Endothelial cell of umbilical vein (primary cell): Measurements from ENCODE around the gene CCDC194. TPM values are rescaled to one million over a fixed set of nuclear protein-coding genes. Genes with fewer than 3 reads are reported as not detected.

Source experiments
- BruUV-seq: library from RNA; stranded (reverse); fragments of 400-500 nt; replicated peaks from 2 replicates; lab custom pipeline; 2021; lab: Mats Ljungman, UMichigan
- CTCF ChIA-PET: fragments of 300-600, 350-600 bp; sonication (Branson Sonifier 250); formaldehyde crosslinking; loops from one replicate; lab custom pipeline; 2021; ENCODE audit warnings: antibody characterized with exemption, inconsistent platforms; lab: Charles Lee
- POLR2A ChIA-PET: fragments of 300-600, 350-600 bp; sonication (Branson Sonifier 250); formaldehyde crosslinking; loops from one replicate; lab custom pipeline; 2021; ENCODE audit warnings: antibody characterized with exemption, inconsistent platforms; lab: Charles Lee
- DNase-seq: peaks from one replicate; pipeline ENCODE4 v3.0.0-alpha.2; 2011; ENCODE audit warnings: low read depth, low spot score
- FAIRE-seq: peaks from 2 replicates; lab custom pipeline; 2011; peaks lifted over from hg19 to GRCh38; lab: Jason Lieb, UNC
- H2AFZ ChIP-seq: 2 replicates; pipeline ENCODE4 v1.6.0; 2012; ENCODE audit warnings: low read depth, low read length, control low read depth, inconsistent platforms
- H3K27ac ChIP-seq: 2 replicates; pipeline ENCODE4 v1.5.1; 2011; ENCODE audit warnings: low read depth, mild to moderate bottlenecking, control low read depth, low read length, moderate library complexity; ENCODE audit not compliant: insufficient read depth
- H3K27me3 ChIP-seq, 2 experiments: 2 replicates each; pipeline versions ENCODE4 v1.6.0 to v1.6.1; 2011; ENCODE audit warnings: low read length in 2 of 2, mixed read lengths in 1 of 2; ENCODE audit not compliant: control insufficient read depth in 2 of 2, insufficient read depth in 2 of 2
- H3K36me3 ChIP-seq, 2 experiments: 2 replicates in 1 of 2; 3 replicates in 1 of 2; pipeline ENCODE4 v1.5.1; 2011; ENCODE audit warnings: low read length in 2 of 2, mild to moderate bottlenecking in 1 of 2, moderate library complexity in 1 of 2; ENCODE audit not compliant: control insufficient read depth in 2 of 2, insufficient read depth in 2 of 2; ENCODE audit errors: extremely low read depth in 1 of 2
- H3K4me1 ChIP-seq: 3 replicates; pipeline ENCODE4 v1.5.1; 2011; ENCODE audit warnings: mild to moderate bottlenecking, low read length; ENCODE audit not compliant: control insufficient read depth, insufficient read depth; ENCODE audit errors: extremely low read depth
- H3K4me2 ChIP-seq: 2 replicates; pipeline ENCODE4 v1.6.1; 2011; ENCODE audit warnings: low read length, control low read depth, mixed read lengths; ENCODE audit not compliant: insufficient read depth
- H3K4me3 ChIP-seq, 3 experiments: fragments of 200-600 bp in 1 of 3; sonication (generic), shearing (Covaris generic) in 1 of 3; replicated peaks in 1 of 3; 2 replicates each; pipeline ENCODE4 v1.5.1; 2011 to 2016; ENCODE audit warnings: control low read depth in 3 of 3, low read length in 3 of 3, mild to moderate bottlenecking in 2 of 3, inconsistent platforms in 1 of 3, low read depth in 1 of 3, moderate library complexity in 1 of 3; ENCODE audit not compliant: insufficient read depth in 1 of 3
- H3K79me2 ChIP-seq: 2 replicates; pipeline ENCODE4 v1.6.0; 2012; ENCODE audit warnings: low read length, inconsistent platforms; ENCODE audit not compliant: control insufficient read depth, insufficient read depth
- H3K9ac ChIP-seq: replicated peaks from 2 replicates; pipeline ENCODE3; 2011; ENCODE audit warnings: low read length, control low read depth; ENCODE audit not compliant: insufficient read depth; ENCODE audit errors: extremely low read depth
- H3K9me1 ChIP-seq: replicated peaks from 3 replicates; pipeline ENCODE4 v1.6.0; 2011; ENCODE audit warnings: mild to moderate bottlenecking, low read length; ENCODE audit not compliant: control insufficient read depth, insufficient read depth; ENCODE audit errors: extremely low read depth
- H3K9me3 ChIP-seq: replicated peaks from 2 replicates; pipeline ENCODE4 v1.5.1; 2012; ENCODE audit warnings: low read length, inconsistent platforms; ENCODE audit not compliant: control insufficient read depth, insufficient read depth
- H4K20me1 ChIP-seq: replicated peaks from 2 replicates; pipeline ENCODE3; 2011; ENCODE audit warnings: mild to moderate bottlenecking, low read length; ENCODE audit not compliant: control insufficient read depth, insufficient read depth; ENCODE audit errors: extremely low read depth
- CTCF ChIP-seq, 2 donors: IDR thresholded peaks; 1 replicate in 1 of 2; 2 replicates in 1 of 2; pipeline ENCODE4 v1.5.1; 2011; ENCODE audit warnings: low read length in 2 of 2, mild to moderate bottlenecking in 2 of 2, moderate library complexity in 2 of 2, control low read depth in 1 of 2, inconsistent platforms in 1 of 2, low read depth in 1 of 2; ENCODE audit not compliant: insufficient read depth in 1 of 2; ENCODE audit errors: extremely low read depth in 1 of 2
- EZH2 ChIP-seq: IDR thresholded peaks from 2 replicates; pipeline ENCODE4 v1.6.1; 2012; ENCODE audit warnings: borderline replicate concordance, low read depth, mild to moderate bottlenecking, moderate library complexity, low read length, inconsistent platforms; ENCODE audit not compliant: severe bottlenecking
- FOS ChIP-seq: IDR thresholded peaks from 2 replicates; pipeline ENCODE4 v1.6.1; 2011; ENCODE audit warnings: mild to moderate bottlenecking, low read length, moderate library complexity, borderline replicate concordance; ENCODE audit not compliant: insufficient read depth
- GATA2 ChIP-seq: IDR thresholded peaks from 2 replicates; pipeline ENCODE4 v1.7.0; 2011; ENCODE audit warnings: low read depth, mild to moderate bottlenecking, moderate library complexity, mixed read lengths, low read length; ENCODE audit not compliant: insufficient read length, insufficient read depth
- JUN ChIP-seq: IDR thresholded peaks from 2 replicates; pipeline ENCODE4 v1.6.1; 2011; ENCODE audit warnings: borderline replicate concordance, low read depth; ENCODE audit not compliant: insufficient read length, insufficient read depth
- MAX ChIP-seq: IDR thresholded peaks from 2 replicates; pipeline ENCODE4 v1.6.1; 2011; ENCODE audit not compliant: insufficient read depth, insufficient read length
- MYC ChIP-seq: IDR thresholded peaks from one replicate; pipeline ENCODE4 v1.6.1; 2011; ENCODE audit warnings: mild to moderate bottlenecking, low read depth, low read length
- POLR2A ChIP-seq: IDR thresholded peaks from 2 replicates; pipeline ENCODE4 v1.6.1; 2012; ENCODE audit warnings: low read depth, mild to moderate bottlenecking, control low read depth, low read length
- POLR2AphosphoS5 ChIP-seq: IDR thresholded peaks from 2 replicates; pipeline ENCODE4 v1.6.1; 2012; ENCODE audit warnings: low read depth, mild to moderate bottlenecking, control low read depth, low read length, moderate library complexity; ENCODE audit not compliant: insufficient read depth
- dilution Hi-C: fragments of 300-500 bp; cut with MboI; formaldehyde crosslinking; loops from one replicate; pipeline ENCODE4 v1.15.0; 2019; ENCODE audit warnings: low sequenced_read_pairs; ENCODE audit not compliant: extremely low pct_ligation_motif_present
- intact Hi-C: fragments of 100-400 bp; cut with micrococcal nuclease; formaldehyde crosslinking; loops from one replicate; pipeline ENCODE4 v1.10.0; 2022
- polyA plus RNA-seq, 4 experiments: library from polyadenylated mRNA; depleted of rRNA in 3 of 4; stranded (reverse) in 3 of 4; unstranded in 1 of 4; fragments of >200 nt; gene quantifications; 2 replicates each; pipeline versions ENCODE4 v1.2.1 to v1.2.3, GENCODE V29; 2011 to 2012; ENCODE audit warnings: missing spikeins in 1 of 4
- total RNA-seq: library from RNA; stranded (reverse); gene quantifications from 2 replicates; pipeline ENCODE4 v1.2.3, GENCODE V29; 2021

Gene CCDC194
- total and polyA plus RNA-seq, 2 donors (not counting 3 experiments of a cell fraction or from before 2014, with no cell fraction given), result 0.12 TPM; not detected in 1

GRCh38 chr19:17435218-17435617, 41.2 kb upstream of the CCDC194 start:
- H3K79me2 ChIP-seq, result no peaks in the 10 kb centered on the region
- TF ChIP-seq EZH2, result no peak
- no peak for TF ChIP-seq POLR2AphosphoS5
- no peak for TF ChIP-seq CTCF (IDR thresholded peaks at IDR 0.05; ENCODE audit: extremely low read depth in 1 of 2, insufficient read depth in 1 of 2, low read depth in 1 of 2, low read length in 2 of 2)
- TF ChIP-seq JUN, result no peak
- no peak for TF ChIP-seq GATA2
- TF ChIP-seq MYC, result no peak
- no peak for TF ChIP-seq FOS
- no peak for TF ChIP-seq MAX
- no peak for TF ChIP-seq POLR2A
- no TSS peak for BruUV-seq
- H3K27me3 ChIP-seq, result no peaks in the 10 kb centered on the region
- no peaks in the 10 kb centered on the region for H3K9me1 ChIP-seq
- dilution Hi-C loops, result no loop called here
- H3K4me3 ChIP-seq, result no peak overlapping the region
- intact Hi-C loops, result no loop called here
- ChIA-PET CTCF (no interaction called here), POLR2A (no interaction called here)
- no peaks in the 10 kb centered on the region for H4K20me1 ChIP-seq
- no peak overlapping the region for H3K27ac ChIP-seq
- no peaks in the 10 kb centered on the region for H3K4me1 ChIP-seq
- no peak for FAIRE-seq
- no peak for DNase-seq
- no peak overlapping the region for H2AFZ ChIP-seq
- no peak overlapping the region for H3K4me2 ChIP-seq
- H3K36me3 ChIP-seq, result no peaks in the 10 kb centered on the region
- no peaks in the 10 kb centered on the region for H3K9me3 ChIP-seq
- H3K9ac ChIP-seq, result no peak overlapping the region
